Measurements from ENCODE around the gene ORAI2. TPM values are rescaled to one million over a fixed set of nuclear protein-coding genes. Genes with fewer than 3 reads are reported as not detected.
A peak's percentile ranks its signal among the peaks of the same experiment; 100 is the strongest.
"Not testable (repeated sequence)": the region's sequence is repeated elsewhere in the genome, so short reads cannot be mapped to it uniquely, and the experiment has no call there.

ORAI2 gene
- total RNA-seq, 1 experiment from 2014 or later: 27.0 TPM

GRCh38 chr7:102496861-102497260, 63.5 kb downstream of the ORAI2 start:
- H3K4me3 ChIP-seq; H3K36me3 ChIP-seq; H3K9me3 ChIP-seq (replicated peaks); H3K4me1 ChIP-seq (replicated peaks); H3K27ac ChIP-seq; H3K27me3 ChIP-seq (replicated peaks): not testable (repeated sequence)
- peak in 1 of 2 experiments; percentile 44 for DNase-seq (ENCODE audit: low read depth in 1 of 2, low spot score in 2 of 2)

GRCh38 chr7:102497308-102497707, 63.9 kb downstream of the ORAI2 start:
- not testable (repeated sequence) for H3K27me3 ChIP-seq (replicated peaks); DNase-seq (ENCODE audit: low read depth in 1 of 2, low spot score in 2 of 2); H3K36me3 ChIP-seq; H3K4me1 ChIP-seq (replicated peaks); H3K27ac ChIP-seq; H3K9me3 ChIP-seq (replicated peaks); H3K4me3 ChIP-seq

DNA sequence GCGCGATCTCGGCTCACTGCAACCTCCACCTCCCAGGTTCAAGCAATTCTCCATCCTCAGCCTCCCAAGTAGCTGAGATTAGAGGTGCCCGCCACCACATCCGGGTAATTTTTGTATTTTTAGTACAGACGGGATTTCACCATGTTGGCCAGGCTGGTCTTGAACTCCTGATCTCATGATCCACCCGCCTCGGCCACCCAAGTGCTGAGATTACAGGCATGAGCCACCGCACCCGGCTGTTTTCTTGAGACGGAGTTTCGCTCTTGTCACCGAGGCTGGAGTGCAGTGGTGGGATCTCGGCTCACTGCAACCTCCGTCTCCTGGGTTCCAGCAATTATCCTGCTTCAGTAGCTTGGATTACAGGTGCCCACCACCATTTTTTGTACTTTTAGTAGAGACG, 64.9 kb downstream of the ORAI2 start:
- H3K4me1 ChIP-seq (replicated peaks); DNase-seq (ENCODE audit: low read depth in 1 of 2, low spot score in 2 of 2); H3K27me3 ChIP-seq (replicated peaks); H3K4me3 ChIP-seq; H3K9me3 ChIP-seq (replicated peaks); H3K27ac ChIP-seq; H3K36me3 ChIP-seq: not testable (repeated sequence)

- not testable (repeated sequence) for H3K27me3 ChIP-seq (replicated peaks)
Observed at GRCh38 chr7:102503141-102503540, 69.8 kb downstream of the ORAI2 start.

GRCh38 chr7:102505298-102506185, 72.2 kb downstream of the ORAI2 start:
- H3K27ac ChIP-seq; H3K4me3 ChIP-seq; DNase-seq (ENCODE audit: low read depth in 1 of 2, low spot score in 2 of 2); H3K4me1 ChIP-seq (replicated peaks); H3K36me3 ChIP-seq; H3K9me3 ChIP-seq (replicated peaks); H3K27me3 ChIP-seq (replicated peaks): not testable (repeated sequence)

More at GRCh38 chr7:102503141-102503540, 69.8 kb downstream of the ORAI2 start:
- not testable (repeated sequence) for H3K4me1 ChIP-seq (replicated peaks); DNase-seq (ENCODE audit: low read depth in 1 of 2, low spot score in 2 of 2); H3K36me3 ChIP-seq; H3K4me3 ChIP-seq; H3K27ac ChIP-seq; H3K9me3 ChIP-seq (replicated peaks)

Other genes starting within 250 kb of the ORAI2 start
- gene SH2B2, start 146.7 kb upstream of the ORAI2 start, total RNA-seq (2014; rRNA removed; shearing (Covaris generic)): 62.6 and 83.1 TPM in 2 replicates
- not detected in 2 replicates for gene SPDYE6, start 77.1 kb upstream of the ORAI2 start, total RNA-seq (2014; rRNA removed; shearing (Covaris generic))
- gene PRKRIP1, start 37.2 kb upstream of the ORAI2 start, total RNA-seq (2014; rRNA removed; shearing (Covaris generic)): 29.6 and 30.7 TPM in 2 replicates
- 26.4 and 27.4 TPM in 2 replicates for gene ALKBH4, start 31.3 kb downstream of the ORAI2 start, total RNA-seq (2014; rRNA removed; shearing (Covaris generic))
- gene LRWD1, start 31.4 kb downstream of the ORAI2 start, total RNA-seq (2014; rRNA removed; shearing (Covaris generic)): 43.3 and 66.3 TPM in 2 replicates
- 17.8 and 44.1 TPM in 2 replicates for gene POLR2J, start 45.3 kb downstream of the ORAI2 start, total RNA-seq (2014; rRNA removed; shearing (Covaris generic))
- gene RASA4B, start 84.2 kb downstream of the ORAI2 start, total RNA-seq (2014; rRNA removed; shearing (Covaris generic)): 4.0 and 9.5 TPM in 2 replicates
- 0.24 and 1.6 TPM in 2 replicates for gene UPK3BL2, start 110.1 kb downstream of the ORAI2 start, total RNA-seq (2014; rRNA removed; shearing (Covaris generic))
- gene SPDYE2, start 117.7 kb downstream of the ORAI2 start, total RNA-seq (2014; rRNA removed; shearing (Covaris generic)): not detected in 2 replicates
- 15.7 and 21.3 TPM in 2 replicates for gene POLR2J3, start 139.0 kb downstream of the ORAI2 start, total RNA-seq (2014; rRNA removed; shearing (Covaris generic))
- 15.4 and 19.4 TPM in 2 replicates for gene RASA4, start 183.2 kb downstream of the ORAI2 start, total RNA-seq (2014; rRNA removed; shearing (Covaris generic))
- gene UPK3BL1, start 209.2 kb downstream of the ORAI2 start, total RNA-seq (2014; rRNA removed; shearing (Covaris generic)): 20.9 and 21.2 TPM in 2 replicates
- gene SPDYE2B, start 216.7 kb downstream of the ORAI2 start, total RNA-seq (2014; rRNA removed; shearing (Covaris generic)): not detected in 2 replicates
- 1.3 and 1.4 TPM in 2 replicates for gene POLR2J2, start 238.1 kb downstream of the ORAI2 start, total RNA-seq (2014; rRNA removed; shearing (Covaris generic))